HEK293T (cell line): ENCODE measurements around the gene APP.

Source experiments
- CTCF ChIA-PET: fragments of 350-600 bp; formaldehyde crosslinking; extraction: SDS; loops from one replicate; lab custom pipeline; 2021; ENCODE audit warnings: antibody characterized with exemption, inconsistent platforms; lab: Yijun Ruan, JAX
- POLR2A ChIA-PET: fragments of 350-600 bp; formaldehyde crosslinking; extraction: SDS; loops from one replicate; lab custom pipeline; 2020; ENCODE audit warnings: antibody characterized with exemption, inconsistent platforms; lab: Yijun Ruan, JAX
- DNase-seq: peaks from one replicate; pipeline ENCODE4 v3.0.0; 2012; ENCODE audit warnings: mixed read lengths; ENCODE audit errors: extremely low spot score
- ARNT ChIP-seq: fragments of 450-650 bp; IDR thresholded peaks from 2 replicates; pipeline ENCODE4 v1.6.1; 2017; ENCODE audit warnings: mild to moderate bottlenecking
- BHLHE40 ChIP-seq: fragments of 450-650 bp; IDR thresholded peaks from 2 replicates; pipeline ENCODE4 v1.6.1; 2016; ENCODE audit warnings: mild to moderate bottlenecking, moderate library complexity, borderline replicate concordance
- CTBP1 ChIP-seq: fragments of 450-650 bp; IDR thresholded peaks from 2 replicates; pipeline ENCODE4 v1.6.1; 2016; ENCODE audit warnings: borderline replicate concordance
- ELF4 ChIP-seq: fragments of 450-650 bp; IDR thresholded peaks from 2 replicates; pipeline ENCODE4 v1.6.1; 2017; ENCODE audit warnings: antibody characterized with exemption
- FOXA1 ChIP-seq: fragments of 450-650 bp; IDR thresholded peaks from 2 replicates; pipeline ENCODE4 v1.6.1; 2016; ENCODE audit warnings: mild to moderate bottlenecking
- FOXK2 ChIP-seq: fragments of 450-650 bp; IDR thresholded peaks from 2 replicates; pipeline ENCODE4 v1.6.1; 2016; ENCODE audit warnings: mild to moderate bottlenecking
- FOXM1 ChIP-seq: fragments of 450-650 bp; IDR thresholded peaks from 2 replicates; pipeline ENCODE4 v1.6.1; 2017; ENCODE audit warnings: mild to moderate bottlenecking, borderline replicate concordance
- HDGF ChIP-seq: fragments of 450-650 bp; IDR thresholded peaks from 2 replicates; pipeline ENCODE4 v1.6.1; 2017; ENCODE audit warnings: antibody characterized with exemption, borderline replicate concordance
- L3MBTL2 ChIP-seq: fragments of 450-650 bp; conservative IDR thresholded peaks from 2 replicates; pipeline ENCODE4 v1.6.1; 2016; ENCODE audit warnings: mild to moderate bottlenecking
- LEF1 ChIP-seq: fragments of 450-650 bp; IDR thresholded peaks from 2 replicates; pipeline ENCODE4 v1.6.1; 2017; ENCODE audit warnings: mild to moderate bottlenecking, borderline replicate concordance
- NFRKB ChIP-seq: fragments of 450-650 bp; IDR thresholded peaks from 2 replicates; pipeline ENCODE4 v1.6.1; 2016; ENCODE audit warnings: mild to moderate bottlenecking, moderate library complexity
- PKNOX1 ChIP-seq: fragments of 450-650 bp; IDR thresholded peaks from 2 replicates; pipeline ENCODE4 v1.6.1; 2016
- SP1 ChIP-seq: fragments of 450-650 bp; IDR thresholded peaks from 2 replicates; pipeline ENCODE4 v1.6.1; 2017
- SUZ12 ChIP-seq: fragments of 450-650 bp; IDR thresholded peaks from 2 replicates; pipeline ENCODE4 v1.6.1; 2016; ENCODE audit warnings: mild to moderate bottlenecking
- TARDBP ChIP-seq: fragments of 450-650 bp; IDR thresholded peaks from 2 replicates; pipeline ENCODE4 v1.6.1; 2016
- ZNF384 ChIP-seq: fragments of 450-650 bp; IDR thresholded peaks from 2 replicates; pipeline ENCODE4 v1.6.1; 2016

APP gene

GRCh38 chr21:25837533-25838265, 332.9 kb downstream of the APP start:
- POLR2A ChIA-PET, result no interaction called here
- no peak for DNase-seq
- TF ChIP-seq ZNF384, result no peak
- no peak for TF ChIP-seq FOXA1
- no peak for TF ChIP-seq TARDBP
- TF ChIP-seq FOXM1, result no peak
- CTCF ChIA-PET, result no interaction called here

- POLR2A ChIA-PET, result no interaction called here
- TF ChIP-seq NFRKB, result no peak
- TF ChIP-seq FOXA1, result no peak
- no peak for TF ChIP-seq HDGF
- no peak for TF ChIP-seq FOXM1
- TF ChIP-seq SUZ12, result no peak
- no peak for TF ChIP-seq ELF4
- no peak for DNase-seq
- CTCF ChIA-PET, result interaction anchor here (0.6 kb wide), 1 partner anchor 147 kb away, joined by 5 read pairs; no protein-coding TSS in a partner anchor
These were observed 334.2 kb downstream of the APP start for GRCh38 chr21:25836396-25836795.

GRCh38 chr21:25834381-25834780, 336.2 kb downstream of the APP start:
- ChIA-PET CTCF (no interaction called here), POLR2A (no interaction called here)

GRCh38 chr21:25831300-25831960, 339.1 kb downstream of the APP start:
- TF ChIP-seq FOXM1 (no peak), FOXA1 (no peak), FOXK2 (no peak), ZNF384 (no peak), SP1 (no peak), SUZ12 (no peak), ARNT (no peak), TARDBP (no peak), ELF4 (no peak), LEF1 (no peak), PKNOX1 (no peak)
- POLR2A ChIA-PET, result no interaction called here
- DNase-seq, result no peak
- CTCF ChIA-PET, result no interaction called here

More at GRCh38 chr21:25834381-25834780, 336.2 kb downstream of the APP start:
- DNase-seq, result no peak
- TF ChIP-seq HDGF (no peak), ZNF384 (no peak), L3MBTL2 (no peak), CTBP1 (no peak), PKNOX1 (no peak), FOXM1 (no peak), ARNT (no peak), TARDBP (no peak), FOXA1 (no peak), ELF4 (no peak), SUZ12 (no peak), LEF1 (no peak), NFRKB (no peak), BHLHE40 (no peak)
